Loucy (cell line): ENCODE results near the gene KLK13.

ENCODE experiments used
- CTCF ChIP-seq: fragments of 200-600 bp; sonication (generic); conservative IDR thresholded peaks from 2 replicates; pipeline ENCODE4 v1.5.1; 2014; ENCODE audit warnings: mild to moderate bottlenecking, antibody characterized with exemption, low read length
- EZH2phosphoT487 ChIP-seq: fragments of 200-600 bp; IDR thresholded peaks from 2 replicates; pipeline ENCODE4 v1.6.1; 2018; ENCODE audit warnings: antibody characterized with exemption, mild to moderate bottlenecking, moderate library complexity, borderline replicate concordance

GRCh38 chr19:51111606-51112005, 46.7 kb upstream of the KLK13 start:
- TF ChIP-seq CTCF: peak; percentile 38
- TF ChIP-seq EZH2phosphoT487: no peak
